Neural crest cell (in vitro differentiated cells): ENCODE results near the gene SUSD1. TPM values are rescaled to one million over a fixed set of nuclear protein-coding genes. Genes with fewer than 3 reads are reported as not detected.

ENCODE experiments used
- DNase-seq: peaks from one replicate; pipeline ENCODE4 v3.0.0; 2021; ENCODE audit warnings: low read depth, mixed read lengths, low spot score
- H3K27ac Mint-ChIP-seq: one replicate; pipeline ENCODE4 v1.8.0; 2021; ENCODE audit warnings: mild to moderate bottlenecking, mixed read lengths; ENCODE audit not compliant: unreplicated experiment
- H3K27me3 Mint-ChIP-seq: 2 replicates; pipeline ENCODE4 v1.8.0; 2021; ENCODE audit warnings: low read depth, mild to moderate bottlenecking, mixed read lengths
- H3K36me3 Mint-ChIP-seq: 2 replicates; pipeline ENCODE4 v1.8.0; 2021; ENCODE audit warnings: low read depth, mild to moderate bottlenecking, mixed read lengths
- H3K4me1 Mint-ChIP-seq: 2 replicates; pipeline ENCODE4 v1.8.0; 2021; ENCODE audit warnings: mixed read lengths
- H3K4me3 Mint-ChIP-seq: one replicate; pipeline ENCODE4 v1.8.0; 2021; ENCODE audit warnings: mild to moderate bottlenecking, mixed read lengths
- H3K9me3 Mint-ChIP-seq: 2 replicates; pipeline ENCODE4 v1.8.0; 2021; ENCODE audit warnings: mixed read lengths
- CTCF ChIP-seq: fragments of 200-600 bp; sonication (generic); conservative IDR thresholded peaks from 2 replicates; pipeline ENCODE4 v1.5.0; 2021; ENCODE audit warnings: antibody characterized with exemption, mild to moderate bottlenecking
- total RNA-seq: library from RNA; stranded (reverse); gene quantifications from 2 replicates; pipeline ENCODE4 v1.2.1, GENCODE V29; 2021

SUSD1 gene
- total RNA-seq, 1 donor from 2014 or later = 22.6 TPM

- Mint-ChIP-seq H3K27me3 (no peaks in the 10 kb centered on the region), H3K36me3 (peaks cover 5% of the 10 kb centered on the region), H3K27ac (no peak overlapping the region)
Observed at GRCh38 chr9:112104401-112104800, 70.7 kb downstream of the SUSD1 start.

GRCh38 chr9:112103405-112103804 lies 71.7 kb downstream of the SUSD1 start:
- Mint-ChIP-seq H3K4me1 (peaks cover 12% of the 10 kb centered on the region), H3K36me3 (peaks cover 5% of the 10 kb centered on the region), H3K9me3 (no peaks in the 10 kb centered on the region), H3K4me3 (no peak overlapping the region), H3K27ac (peak overlapping the region; percentile 22), H3K27me3 (no peaks in the 10 kb centered on the region)
- TF ChIP-seq CTCF = no peak
- DNase-seq = no peak

More at GRCh38 chr9:112104401-112104800, 70.7 kb downstream of the SUSD1 start:
- Mint-ChIP-seq H3K4me3 (no peak overlapping the region), H3K4me1 (peaks cover 10% of the 10 kb centered on the region), H3K9me3 (no peaks in the 10 kb centered on the region)
- no peak for TF ChIP-seq CTCF
- DNase-seq = no peak

- Mint-ChIP-seq H3K27me3 (no peaks in the 10 kb centered on the region), H3K4me3 (no peak overlapping the region), H3K36me3 (peaks cover 16% of the 10 kb centered on the region), H3K4me1 (peaks cover 13% of the 10 kb centered on the region), H3K27ac (peak overlapping the region; percentile 15), H3K9me3 (no peaks in the 10 kb centered on the region)
- TF ChIP-seq CTCF = peak; percentile 95
- peak; percentile 75 for DNase-seq
Observed at GRCh38 chr9:112097712-112098688, 77.1 kb downstream of the SUSD1 start.

GRCh38 chr9:112094948-112095681 lies 80.0 kb downstream of the SUSD1 start:
- Mint-ChIP-seq H3K27me3 (no peaks in the 10 kb centered on the region), H3K27ac (no peak overlapping the region), H3K4me1 (peaks cover 20% of the 10 kb centered on the region), H3K4me3 (no peak overlapping the region), H3K36me3 (peaks cover 13% of the 10 kb centered on the region), H3K9me3 (no peaks in the 10 kb centered on the region)
- no peak for DNase-seq
- TF ChIP-seq CTCF = no peak

- no peaks in the 10 kb centered on the region for H3K9me3 Mint-ChIP-seq
- peaks cover 20% of the 10 kb centered on the region for H3K4me1 Mint-ChIP-seq
- no peak overlapping the region for H3K4me3 Mint-ChIP-seq
- no peak for TF ChIP-seq CTCF
- H3K27me3 Mint-ChIP-seq = no peaks in the 10 kb centered on the region
- H3K27ac Mint-ChIP-seq = no peak overlapping the region
- peaks cover 13% of the 10 kb centered on the region for H3K36me3 Mint-ChIP-seq
- DNase-seq = no peak
Observed at GRCh38 chr9:112094241-112094640, 80.9 kb downstream of the SUSD1 start.
